Measurements from ENCODE around the gene ASMT. TPM values are rescaled to one million over a fixed set of nuclear protein-coding genes. Genes with fewer than 3 reads are reported as not detected.

ASMT gene
- total RNA-seq, 1 donor from 2014 or later, result not detected

DNA sequence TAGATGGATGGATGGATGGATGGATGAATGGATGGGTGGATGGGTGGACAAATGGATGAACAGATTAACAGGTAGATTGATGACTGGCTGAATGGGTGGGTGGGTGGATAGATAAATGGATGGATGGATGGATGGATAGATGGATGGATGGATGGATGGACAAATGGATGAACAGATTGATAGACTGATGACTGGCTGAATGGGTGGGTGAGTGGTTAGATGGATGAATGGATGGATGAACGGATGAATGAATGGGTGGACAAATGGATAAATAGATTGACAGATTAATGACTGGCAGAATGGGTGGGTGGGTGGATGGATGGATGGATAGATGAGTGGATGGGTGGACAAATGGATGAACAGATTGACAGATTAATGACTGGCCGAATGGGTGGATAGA lies 37.0 kb upstream of the ASMT start:
- no peak overlapping the region for H3K4me3 ChIP-seq (ENCODE audit: insufficient read depth, low read depth, low read length)
- no peaks in the 10 kb centered on the region for H3K4me1 ChIP-seq (ENCODE audit: insufficient read depth, low read length)
- H3K4me2 ChIP-seq (ENCODE audit: low read length), result no peak overlapping the region
- Mint-ChIP-seq H3K36me3 (ENCODE audit: low read depth, unreplicated experiment) (no peaks in the 10 kb centered on the region), H3K4me1 (ENCODE audit: low read depth, unreplicated experiment) (no peaks in the 10 kb centered on the region), H3K4me3 (ENCODE audit: unreplicated experiment) (no peak overlapping the region), H3K27me3 (ENCODE audit: low read depth, unreplicated experiment) (no peaks in the 10 kb centered on the region), H3K9me3 (ENCODE audit: unreplicated experiment) (no peaks in the 10 kb centered on the region), H3K27ac (ENCODE audit: unreplicated experiment) (no peak overlapping the region)
- H3K9ac ChIP-seq (ENCODE audit: low read length), result no peak overlapping the region
- FAIRE-seq (no peak), DNase-seq (ENCODE audit: low read depth) (no peak)
- H3K79me2 ChIP-seq (ENCODE audit: insufficient read depth, low read length), result no peaks in the 10 kb centered on the region
- no peaks in the 10 kb centered on the region for H3K27me3 ChIP-seq (ENCODE audit: insufficient read depth, low read length)
- H3K9me3 ChIP-seq (ENCODE audit: insufficient read depth, low read depth, low read length), result no peaks in the 10 kb centered on the region
- H4K20me1 ChIP-seq (ENCODE audit: insufficient read depth, low read length), result no peaks in the 10 kb centered on the region
- no peaks in the 10 kb centered on the region for H3K36me3 ChIP-seq (ENCODE audit: insufficient read depth, low read length)
- no peak overlapping the region for H3K27ac ChIP-seq (ENCODE audit: low read depth, low read length)
- no peak for TF ChIP-seq EZH2 (IDR thresholded peaks at IDR 0.05; ENCODE audit: insufficient read depth, low read length)
- TF ChIP-seq, protein P1, sequence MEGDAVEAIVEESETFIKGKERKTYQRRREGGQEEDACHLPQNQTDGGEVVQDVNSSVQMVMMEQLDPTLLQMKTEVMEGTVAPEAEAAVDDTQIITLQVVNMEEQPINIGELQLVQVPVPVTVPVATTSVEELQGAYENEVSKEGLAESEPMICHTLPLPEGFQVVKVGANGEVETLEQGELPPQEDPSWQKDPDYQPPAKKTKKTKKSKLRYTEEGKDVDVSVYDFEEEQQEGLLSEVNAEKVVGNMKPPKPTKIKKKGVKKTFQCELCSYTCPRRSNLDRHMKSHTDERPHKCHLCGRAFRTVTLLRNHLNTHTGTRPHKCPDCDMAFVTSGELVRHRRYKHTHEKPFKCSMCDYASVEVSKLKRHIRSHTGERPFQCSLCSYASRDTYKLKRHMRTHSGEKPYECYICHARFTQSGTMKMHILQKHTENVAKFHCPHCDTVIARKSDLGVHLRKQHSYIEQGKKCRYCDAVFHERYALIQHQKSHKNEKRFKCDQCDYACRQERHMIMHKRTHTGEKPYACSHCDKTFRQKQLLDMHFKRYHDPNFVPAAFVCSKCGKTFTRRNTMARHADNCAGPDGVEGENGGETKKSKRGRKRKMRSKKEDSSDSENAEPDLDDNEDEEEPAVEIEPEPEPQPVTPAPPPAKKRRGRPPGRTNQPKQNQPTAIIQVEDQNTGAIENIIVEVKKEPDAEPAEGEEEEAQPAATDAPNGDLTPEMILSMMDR (IDR thresholded peaks at IDR 0.05; ENCODE audit: insufficient read depth, low read depth, low read length), result no peak
- no peak overlapping the region for H2AFZ ChIP-seq (ENCODE audit: low read depth, low read length)

GRCh38 chrX:1578511-1579173 lies 36.2 kb upstream of the ASMT start:
- Mint-ChIP-seq H3K9me3 (ENCODE audit: unreplicated experiment) (no peaks in the 10 kb centered on the region), H3K27me3 (ENCODE audit: low read depth, unreplicated experiment) (no peaks in the 10 kb centered on the region), H3K27ac (ENCODE audit: unreplicated experiment) (no peak overlapping the region), H3K36me3 (ENCODE audit: low read depth, unreplicated experiment) (no peaks in the 10 kb centered on the region), H3K4me1 (ENCODE audit: low read depth, unreplicated experiment) (no peaks in the 10 kb centered on the region), H3K4me3 (ENCODE audit: unreplicated experiment) (no peak overlapping the region)
- Histone ChIP-seq H3K4me2 (ENCODE audit: low read length) (no peak overlapping the region), H4K20me1 (ENCODE audit: insufficient read depth, low read length) (no peaks in the 10 kb centered on the region), H3K79me2 (ENCODE audit: insufficient read depth, low read length) (no peaks in the 10 kb centered on the region), H3K9ac (ENCODE audit: low read length) (no peak overlapping the region), H3K9me3 (ENCODE audit: insufficient read depth, low read depth, low read length) (no peaks in the 10 kb centered on the region), H3K4me1 (ENCODE audit: insufficient read depth, low read length) (no peaks in the 10 kb centered on the region), H3K27me3 (ENCODE audit: insufficient read depth, low read length) (no peaks in the 10 kb centered on the region), H2AFZ (ENCODE audit: low read depth, low read length) (no peak overlapping the region), H3K36me3 (ENCODE audit: insufficient read depth, low read length) (no peaks in the 10 kb centered on the region), H3K27ac (ENCODE audit: low read depth, low read length) (no peak overlapping the region), H3K4me3 (ENCODE audit: insufficient read depth, low read depth, low read length) (no peak overlapping the region)
- TF ChIP-seq, protein P1 (IDR thresholded peaks at IDR 0.05; ENCODE audit: insufficient read depth, low read depth, low read length), result no peak
- TF ChIP-seq EZH2 (IDR thresholded peaks at IDR 0.05; ENCODE audit: insufficient read depth, low read length), result no peak
- no peak for DNase-seq (ENCODE audit: low read depth)
- no peak for FAIRE-seq

DNA sequence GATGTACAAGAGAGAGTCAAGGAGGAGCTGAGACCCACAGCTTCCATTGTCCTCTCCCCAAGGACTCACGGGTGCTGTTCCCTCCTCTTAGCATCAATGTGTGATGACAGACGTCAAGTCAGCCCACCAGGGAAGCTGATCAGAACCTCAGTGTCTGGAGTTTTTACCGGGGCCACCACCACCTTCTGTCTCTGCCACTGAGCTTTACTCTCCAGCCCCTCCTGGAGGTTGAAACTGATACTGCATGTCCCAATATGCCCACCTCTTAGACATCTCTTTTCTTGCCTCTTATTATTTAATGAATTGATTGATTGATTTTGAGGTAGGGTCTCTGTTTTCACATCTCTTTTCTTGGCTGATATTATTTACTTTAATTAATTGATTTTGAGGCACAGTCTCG lies 33.7 kb upstream of the ASMT start:
- H4K20me1 ChIP-seq (ENCODE audit: insufficient read depth, low read length), result no peaks in the 10 kb centered on the region
- H2AFZ ChIP-seq (ENCODE audit: low read depth, low read length), result no peak overlapping the region

More for the DNA sequence above, 33.7 kb upstream of the ASMT start:
- Histone ChIP-seq H3K27me3 (ENCODE audit: insufficient read depth, low read length) (no peaks in the 10 kb centered on the region), H3K27ac (ENCODE audit: low read depth, low read length) (no peak overlapping the region), H3K9me3 (ENCODE audit: insufficient read depth, low read depth, low read length) (no peaks in the 10 kb centered on the region), H3K4me3 (ENCODE audit: insufficient read depth, low read depth, low read length) (no peak overlapping the region), H3K79me2 (ENCODE audit: insufficient read depth, low read length) (no peaks in the 10 kb centered on the region), H3K9ac (ENCODE audit: low read length) (no peak overlapping the region), H3K36me3 (ENCODE audit: insufficient read depth, low read length) (no peaks in the 10 kb centered on the region), H3K4me1 (ENCODE audit: insufficient read depth, low read length) (no peaks in the 10 kb centered on the region), H3K4me2 (ENCODE audit: low read length) (no peak overlapping the region)
- Mint-ChIP-seq H3K27ac (ENCODE audit: unreplicated experiment) (no peak overlapping the region), H3K27me3 (ENCODE audit: low read depth, unreplicated experiment) (no peaks in the 10 kb centered on the region), H3K4me3 (ENCODE audit: unreplicated experiment) (no peak overlapping the region), H3K4me1 (ENCODE audit: low read depth, unreplicated experiment) (no peaks in the 10 kb centered on the region), H3K9me3 (ENCODE audit: unreplicated experiment) (no peaks in the 10 kb centered on the region), H3K36me3 (ENCODE audit: low read depth, unreplicated experiment) (no peaks in the 10 kb centered on the region)
- no peak for TF ChIP-seq EZH2 (IDR thresholded peaks at IDR 0.05; ENCODE audit: insufficient read depth, low read length)
- TF ChIP-seq, protein P1 (IDR thresholded peaks at IDR 0.05; ENCODE audit: insufficient read depth, low read depth, low read length), result peak; percentile 32
- DNase-seq (ENCODE audit: low read depth), result no peak
- no peak for FAIRE-seq

Data from astrocyte (in vitro differentiated cells and primary cell).